Adrenal gland (tissue), 12 donors: ENCODE measurements around the gene TRMT2A. TPM values are rescaled to one million over a fixed set of nuclear protein-coding genes. Genes with fewer than 3 reads are reported as not detected.

Experiments used
- DNase-seq, 7 donors: peaks; one replicate each; pipeline ENCODE4 v3.0.0-alpha.2; 2019 to 2020
- H3K27ac ChIP-seq, 5 donors: fragments of 200-600 bp; sonication (generic) in 4 of 5; 1 replicate in 3 of 5; 2 replicates in 2 of 5; pipeline versions ENCODE4 v1.5.1 to v1.8.0; 2016 to 2020; ENCODE audit warnings: mild to moderate bottlenecking in 1 of 5
- H3K27me3 ChIP-seq: fragments of 200-600 bp; 2 replicates; pipeline ENCODE4 v1.8.0; 2021
- H3K36me3 ChIP-seq, 2 donors: fragments of 200-600 bp; replicated peaks in 1 of 2; 1 replicate in 1 of 2; 2 replicates in 1 of 2; pipeline versions ENCODE4 v1.5.1 to v1.8.0; 2018 to 2022
- H3K4me1 ChIP-seq, 2 donors: fragments of 200-600 bp; replicated peaks in 1 of 2; 1 replicate in 1 of 2; 2 replicates in 1 of 2; pipeline versions ENCODE4 v1.5.1 to v1.8.0; 2018 to 2021
- H3K4me3 ChIP-seq, 4 donors: fragments of 200-600 bp; sonication (generic) in 3 of 4; one replicate each; pipeline ENCODE4 v1.5.1; 2016 to 2018
- H3K9me3 ChIP-seq, 3 donors: fragments of 200-600 bp; sonication (generic) in 1 of 3; replicated peaks in 1 of 3; 1 replicate in 2 of 3; 2 replicates in 1 of 3; pipeline versions ENCODE4 v1.5.1 to v1.8.0; 2016 to 2021
- CTCF ChIP-seq, 6 experiments: fragments of 450-650 bp in 4 of 6; fragments of 200-600 bp in 2 of 6; sonication (generic) in 1 of 6; IDR thresholded peaks; 1 replicate in 5 of 6; 2 replicates in 1 of 6; pipeline versions ENCODE4 v1.5.1 to v1.8.0; 2016 to 2021; ENCODE audit warnings: antibody characterized with exemption in 6 of 6, mild to moderate bottlenecking in 2 of 6, moderate library complexity in 1 of 6
- POLR2A ChIP-seq, 2 donors: fragments of 450-650 bp; IDR thresholded peaks; one replicate each; pipeline ENCODE4 v1.6.1; 2017; ENCODE audit warnings: antibody characterized with exemption in 2 of 2, mild to moderate bottlenecking in 2 of 2, moderate library complexity in 1 of 2
- WGBS, 4 donors: extraction: QIAGEN DNeasy Blood & Tissue Kit in 2 of 4; methylation state at CpG; one replicate each; pipeline versions ENCODE4 v1.1.5 to v1.1.7; 2013 to 2017; 5-methylcytosine and 5-hydroxymethylcytosine counted together
- intact Hi-C, 2 donors: fragments of 100-400 bp; cut with DNase I; formaldehyde crosslinking; loops; one replicate each; pipeline versions ENCODE4 v1.14.1 to v1.15.0; 2022 to 2023
- polyA plus RNA-seq, 3 donors: library from polyadenylated mRNA; stranded (reverse); fragments of 200-250 nt in 2 of 3; fragments of 350-450 nt in 1 of 3; fragmentation: Illumina TruSeq in 1 of 3; extraction: RNeasy Lipid Tissue Mini Kit (QIAGEN cat#74804) in 1 of 3; gene quantifications; one replicate each; pipeline ENCODE4 v1.2.3, GENCODE V29; 2013 to 2014
- total RNA-seq, 9 donors: library from RNA; depleted of rRNA in 4 of 9; stranded (reverse); fragments of >200 nt in 4 of 9; fragments of 120-200 nt in 1 of 9; fragmentation: NEBNext Ultra II Directional in 1 of 9; extraction: Animal tissue kit (Norgen Biotek cat#: 25700) in 1 of 9; gene quantifications; one replicate each; pipeline versions ENCODE4 v1.1.0 to v1.2.4, GENCODE V29; 2013 to 2023
- donor health status: healthy with polysubstance abuse.
- donor health status: Bipolar disorder and iron deficiency.
- donor health status: DM: yes; HTN: yes; CAD: no.
- donor health status: DM: no; HTN: no; CAD: no.
- donor health status: DM: no; HTN: no; CAD: no.
- donor health status: DM: yes; HTN: yes; CAD: no.

Gene TRMT2A
- total and polyA plus RNA-seq, 12 donors: 22.4 to 283 (median 66.8) TPM

- Histone ChIP-seq H3K36me3 (peaks cover 0 to 90% of the 10 kb centered on the region in 2 donors), H3K27me3 (no peaks in the 10 kb centered on the region), H3K9me3 (no peaks in the 10 kb centered on the region), H3K27ac (no peak overlapping the region), H3K4me1 (no peaks in the 10 kb centered on the region), H3K4me3 (no peak overlapping the region)
- intact Hi-C loops: loop anchor here in 1 of 2 donors (2.0 kb wide), 1 partner anchor 35 kb away; no protein-coding TSS in a partner anchor
- WGBS, 4 donors: 92 to 100% (median 95%) methylated on average over 1 to 7 of the region's 7 CpGs
- DNase-seq: no peak
- TF ChIP-seq POLR2A (IDR thresholded peaks at IDR 0.05): no peak
- no peak for TF ChIP-seq CTCF (IDR thresholded peaks at IDR 0.05)
Observed at GRCh38 chr22:20105456-20106204, 11.4 kb downstream of the TRMT2A start.

GRCh38 chr22:20102203-20102780, 14.7 kb downstream of the TRMT2A start:
- no peak overlapping the region for H3K4me3 ChIP-seq
- peak in 1 of 7 donors; percentile 7 for DNase-seq
- peaks cover 0 to 87% of the 10 kb centered on the region in 2 donors for H3K36me3 ChIP-seq
- H3K27me3 ChIP-seq: no peaks in the 10 kb centered on the region
- H3K27ac ChIP-seq: no peak overlapping the region
- no peaks in the 10 kb centered on the region for H3K9me3 ChIP-seq
- intact Hi-C loops: no loop called here
- no peaks in the 10 kb centered on the region for H3K4me1 ChIP-seq
- 90 to 97% (median 93%) methylated on average over 11 to 12 of the region's 12 CpGs for WGBS, 4 donors
- TF ChIP-seq CTCF (IDR thresholded peaks at IDR 0.05) (no peak), POLR2A (IDR thresholded peaks at IDR 0.05) (no peak)

- no peak for DNase-seq
- intact Hi-C loops: no loop called here
- no peak for TF ChIP-seq CTCF (IDR thresholded peaks at IDR 0.05)
- no peak for TF ChIP-seq POLR2A (IDR thresholded peaks at IDR 0.05)
- H3K36me3 ChIP-seq: peaks cover 0 to 87% of the 10 kb centered on the region in 2 donors
- no peaks in the 10 kb centered on the region for H3K9me3 ChIP-seq
- no peaks in the 10 kb centered on the region for H3K4me1 ChIP-seq
- no peaks in the 10 kb centered on the region for H3K27me3 ChIP-seq
- 79 to 87% (median 83%) methylated on average over 8 of the region's 8 CpGs for WGBS, 4 donors
- no peak overlapping the region for H3K27ac ChIP-seq
- H3K4me3 ChIP-seq: no peak overlapping the region
Observed at GRCh38 chr22:20101638-20102037, 15.4 kb downstream of the TRMT2A start.

- Histone ChIP-seq H3K9me3 (no peaks in the 10 kb centered on the region), H3K27me3 (no peaks in the 10 kb centered on the region), H3K4me1 (no peaks in the 10 kb centered on the region), H3K4me3 (no peak overlapping the region), H3K36me3 (peaks cover 0 to 88% of the 10 kb centered on the region in 2 donors), H3K27ac (no peak overlapping the region)
- WGBS, 4 donors: 92 to 100% (median 97%) methylated on average over 6 of the region's 6 CpGs
- intact Hi-C loops: loop anchor here in 1 of 2 donors (10.0 kb wide), 1 partner anchor 84 kb away; the partner anchor contains the start of gene ARVCF
- no peak for DNase-seq
- no peak for TF ChIP-seq POLR2A (IDR thresholded peaks at IDR 0.05)
- no peak for TF ChIP-seq CTCF (IDR thresholded peaks at IDR 0.05)
Observed at GRCh38 chr22:20099099-20099711, 17.8 kb downstream of the TRMT2A start.
